GM03348 (cell line): ENCODE data around the gene FGFRL1.

Experiments used
- DNase-seq: peaks from one replicate; pipeline ENCODE4 v3.0.0; 2012; ENCODE audit warnings: low spot score

The FGFRL1 gene

DNA sequence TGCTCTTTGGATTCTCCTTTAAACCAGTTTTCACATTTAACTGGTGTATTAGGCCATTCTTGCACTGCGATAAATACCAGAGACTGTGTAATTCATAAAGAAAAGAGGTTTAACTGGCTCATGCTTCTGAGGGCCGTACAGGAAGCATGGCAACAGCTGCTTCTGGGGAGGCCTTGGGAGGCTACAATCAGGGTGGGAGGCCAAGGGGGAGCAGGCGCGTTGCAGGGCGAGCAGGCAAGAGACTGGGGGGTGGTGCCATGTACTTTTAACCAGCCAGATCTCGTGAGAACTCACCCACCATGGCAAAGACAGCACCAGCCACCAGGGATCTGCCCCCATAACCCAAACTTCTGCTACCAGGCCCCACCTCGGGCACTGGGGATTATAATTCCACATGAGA is 63.8 kb downstream of the FGFRL1 start:
- DNase-seq: no peak

DNA sequence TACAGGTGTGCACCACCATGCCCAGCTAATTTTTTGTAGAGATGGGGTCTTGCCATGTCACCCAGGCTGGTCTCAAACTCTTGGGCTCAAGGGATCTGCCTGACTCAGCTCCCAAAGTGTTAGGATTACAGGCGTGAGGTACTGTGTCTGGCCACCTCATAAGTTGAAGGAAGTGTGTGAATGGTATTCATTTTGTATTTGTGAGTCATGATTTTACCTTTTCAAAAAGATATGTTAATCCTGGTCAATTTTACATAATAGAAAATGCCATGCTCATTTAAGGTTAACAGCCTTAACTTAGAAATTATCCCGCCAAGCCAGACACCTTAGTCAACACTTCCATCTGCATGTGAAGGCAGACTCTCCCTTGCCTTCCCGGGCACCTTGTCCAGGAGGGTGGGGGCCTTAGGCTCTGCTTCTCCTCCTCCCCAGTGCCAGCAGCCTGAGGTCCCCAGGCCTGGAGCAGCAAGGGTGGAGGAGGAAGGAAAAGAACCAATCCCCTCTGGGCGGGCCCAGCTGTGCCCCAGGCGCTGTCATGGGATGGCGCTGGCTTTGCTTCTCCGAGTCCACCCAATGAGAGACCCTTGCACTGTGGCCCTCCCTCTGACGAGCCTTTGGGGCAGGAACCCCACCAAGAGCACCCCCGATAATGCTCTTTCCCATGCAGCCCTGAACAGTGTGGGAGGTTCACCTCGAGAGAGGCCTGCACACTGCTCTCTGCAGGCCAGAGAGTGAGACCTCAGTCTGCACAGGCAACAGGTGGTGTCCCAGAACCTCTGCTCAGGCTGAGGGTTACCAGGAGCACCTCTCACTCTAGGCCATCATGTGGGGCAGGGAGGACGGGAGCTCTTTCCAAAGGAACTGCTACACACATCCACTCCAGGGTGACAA is 64.6 kb downstream of the FGFRL1 start:
- DNase-seq: no peak
